SK-N-SH (cell line): ENCODE data around the gene ZBTB24. TPM values are rescaled to one million over a fixed set of nuclear protein-coding genes. Genes with fewer than 3 reads are reported as not detected.

ENCODE experiments used
- CTCF ChIA-PET: fragments of 300-600, 350-600 bp; formaldehyde crosslinking; extraction: SDS; loops from one replicate; lab custom pipeline; 2021; lab: Yijun Ruan, JAX
- POLR2A ChIA-PET: fragments of 350-600 bp; sonication (Branson Sonifier 250); formaldehyde crosslinking; extraction: SDS; loops from one replicate; lab custom pipeline; 2020; ENCODE audit warnings: antibody characterized with exemption, inconsistent platforms; lab: Yijun Ruan, JAX
- DNase-seq: peaks from one replicate; pipeline ENCODE4 v3.0.0; 2012
- H2AFZ ChIP-seq: fragments of 200-600 bp; sonication (generic); 2 replicates; pipeline ENCODE4 v1.8.1; 2016; ENCODE audit warnings: antibody characterized with exemption, mild to moderate bottlenecking, low read depth
- H3F3A ChIP-seq: fragments of 200-600 bp; sonication (generic); replicated peaks from 2 replicates; pipeline ENCODE3; 2016; ENCODE audit warnings: antibody characterized with exemption, mild to moderate bottlenecking; ENCODE audit not compliant: insufficient read depth
- H3K27ac ChIP-seq, 2 experiments: fragments of 200-500 bp in 1 of 2; fragments of 200-600 bp in 1 of 2; sonication (Bioruptor generic) in 1 of 2; sonication (generic), shearing (Covaris generic) in 1 of 2; 2 replicates each; pipeline versions ENCODE4 v1.5.1 to v1.6.1; 2014 to 2016; ENCODE audit warnings: low read depth in 2 of 2, inconsistent platforms in 1 of 2, low read length in 1 of 2, mild to moderate bottlenecking in 1 of 2, mixed read lengths in 1 of 2
- H3K27me3 ChIP-seq: fragments of 200-600 bp; sonication (generic), shearing (Covaris generic); 2 replicates; pipeline ENCODE4 v1.6.1; 2016; ENCODE audit warnings: mixed run types; ENCODE audit not compliant: insufficient read depth
- H3K36me3 ChIP-seq, 2 experiments: fragments of 200-500 bp in 1 of 2; fragments of 200-600 bp in 1 of 2; sonication (Bioruptor generic) in 1 of 2; sonication (generic) in 1 of 2; replicated peaks in 1 of 2; 2 replicates each; pipeline versions ENCODE3 to v1.5.1; 2014 to 2016; ENCODE audit warnings: low read length in 1 of 2, mild to moderate bottlenecking in 1 of 2; ENCODE audit not compliant: insufficient read depth in 2 of 2, control insufficient read depth in 1 of 2
- H3K4me1 ChIP-seq, 2 experiments: fragments of 200-500 bp in 1 of 2; fragments of 200-600 bp in 1 of 2; sonication (Bioruptor generic) in 1 of 2; sonication (generic), shearing (Covaris generic) in 1 of 2; 2 replicates each; pipeline versions ENCODE4 v1.5.1 to v1.6.1; 2014 to 2016; ENCODE audit warnings: low read depth in 1 of 2, low read length in 1 of 2, mixed run types in 1 of 2; ENCODE audit not compliant: insufficient read depth in 2 of 2, control insufficient read depth in 1 of 2
- H3K4me2 ChIP-seq: fragments of 200-600 bp; sonication (generic), shearing (Covaris generic); 2 replicates; pipeline ENCODE4 v1.6.1; 2017; ENCODE audit warnings: mixed run types
- H3K4me3 ChIP-seq, 2 experiments: fragments of 200-500 bp in 1 of 2; fragments of 200-600 bp in 1 of 2; sonication (Bioruptor generic) in 1 of 2; sonication (generic), shearing (Covaris generic) in 1 of 2; 2 replicates each; pipeline versions ENCODE4 v1.5.1 to v1.8.1; 2014 to 2016; ENCODE audit warnings: low read depth in 2 of 2, inconsistent platforms in 1 of 2, low read length in 1 of 2, mild to moderate bottlenecking in 1 of 2, mixed read lengths in 1 of 2, moderate library complexity in 1 of 2
- H3K79me2 ChIP-seq: fragments of 200-600 bp; sonication (generic); 2 replicates; pipeline ENCODE4 v1.8.1; 2017; ENCODE audit warnings: mild to moderate bottlenecking; ENCODE audit not compliant: insufficient read depth
- H3K9ac ChIP-seq: fragments of 200-600 bp; sonication (generic); 2 replicates; pipeline ENCODE4 v1.6.1; 2017; ENCODE audit warnings: mixed run types
- H3K9me2 ChIP-seq: fragments of 200-600 bp; sonication (generic); 2 replicates; pipeline ENCODE4 v1.6.1; 2017; ENCODE audit warnings: mixed run types
- H3K9me3 ChIP-seq: fragments of 200-600 bp; sonication (generic); 2 replicates; pipeline ENCODE4 v1.6.1; 2017; ENCODE audit warnings: mixed run types, mild to moderate bottlenecking, moderate library complexity
- H4K20me1 ChIP-seq: fragments of 200-600 bp; sonication (generic); 2 replicates; pipeline ENCODE4 v1.6.1; 2017; ENCODE audit warnings: mild to moderate bottlenecking, mixed run types; ENCODE audit not compliant: insufficient read depth
- CTCF ChIP-seq: fragments of 200-600 bp; sonication (generic); IDR thresholded peaks from 2 replicates; pipeline ENCODE4 v1.6.1; 2017; ENCODE audit warnings: antibody characterized with exemption, mild to moderate bottlenecking, moderate library complexity
- EP300 ChIP-seq, 2 experiments: IDR thresholded peaks; 2 replicates each; pipeline versions ENCODE4 v1.4.0 to v1.6.1; 2012; ENCODE audit warnings: borderline replicate concordance in 1 of 2, low read depth in 1 of 2, low read length in 1 of 2
- JUND ChIP-seq: IDR thresholded peaks from 2 replicates; pipeline ENCODE4 v1.4.0; 2012
- POLR2AphosphoS5 ChIP-seq: IDR thresholded peaks from 2 replicates; pipeline ENCODE4 v1.6.1; 2012; ENCODE audit warnings: low read depth, low read length
- REST ChIP-seq: IDR thresholded peaks from 2 replicates; pipeline ENCODE4 v1.6.1; 2012; ENCODE audit warnings: mild to moderate bottlenecking, low read depth, low read length, moderate library complexity
- RXRA ChIP-seq: IDR thresholded peaks from 2 replicates; pipeline ENCODE4 v1.4.0; 2012; ENCODE audit warnings: low read depth, mild to moderate bottlenecking, borderline replicate concordance
- SMC3 ChIP-seq: IDR thresholded peaks from 2 replicates; pipeline ENCODE4 v1.6.1; 2012; ENCODE audit warnings: low read depth, low read length, improper control_type of control experiment
- TCF12 ChIP-seq: IDR thresholded peaks from 2 replicates; pipeline ENCODE4 v1.4.0; 2012
- TEAD4 ChIP-seq: IDR thresholded peaks from 2 replicates; pipeline ENCODE4 v1.4.0; 2012; ENCODE audit warnings: mild to moderate bottlenecking, borderline replicate concordance; ENCODE audit not compliant: insufficient read depth
- USF1 ChIP-seq: IDR thresholded peaks from 2 replicates; pipeline ENCODE4 v1.4.0; 2012; ENCODE audit warnings: low read depth, borderline replicate concordance
- ZBTB33 ChIP-seq: IDR thresholded peaks from 2 replicates; pipeline ENCODE4 v1.4.0; 2012; ENCODE audit warnings: low read depth, borderline replicate concordance
- WGBS: methylation state at CpG from one replicate; pipeline ENCODE4 v1.1.6; 2017; ENCODE audit warnings: low lambda C conversion rate; 5-methylcytosine and 5-hydroxymethylcytosine counted together
- polyA plus RNA-seq, 3 experiments: library from polyadenylated mRNA; depleted of rRNA; stranded (reverse); fragments of >200 nt; gene quantifications; 2 replicates each; pipeline ENCODE4 v1.2.3, GENCODE V29; 2012

Gene ZBTB24
- polyA plus RNA-seq, 1 of the 3 experiments (the other 2 are of a cell fraction): 1.7 TPM

GRCh38 chr6:109508166-109508860 lies 25.3 kb upstream of the ZBTB24 start:
- ChIA-PET CTCF (interaction anchor here (0.7 to 2.2 kb wide), 4 partner anchors 20 to 545 kb away, joined by 3 to 9 read pairs (median 4); no protein-coding TSS in a partner anchor), POLR2A (no interaction called here)
- DNase-seq: no peak
- no peaks in the 10 kb centered on the region for H3K9me2 ChIP-seq
- H3K4me2 ChIP-seq: no peak overlapping the region
- H2AFZ ChIP-seq: no peak overlapping the region
- H3K79me2 ChIP-seq: no peaks in the 10 kb centered on the region
- H3K27ac ChIP-seq: no peak overlapping the region
- no peaks in the 10 kb centered on the region; a peak in 1 of 4 replicates for H3K4me1 ChIP-seq
- no peaks in the 10 kb centered on the region for H3K36me3 ChIP-seq
- no peaks in the 10 kb centered on the region for H3K9me3 ChIP-seq
- H4K20me1 ChIP-seq: no peaks in the 10 kb centered on the region
- 40% methylated on average over 4 of the region's 4 CpGs for WGBS
- no peak for TF ChIP-seq TCF12
- no peak for TF ChIP-seq USF1
- TF ChIP-seq JUND: no peak
- no peak for TF ChIP-seq CTCF
- no peak for TF ChIP-seq SMC3
- TF ChIP-seq POLR2AphosphoS5: no peak
- no peaks in the 10 kb centered on the region for H3K27me3 ChIP-seq
- H3K4me3 ChIP-seq: no peak overlapping the region
- no peak overlapping the region for H3K9ac ChIP-seq
- no peaks in the 10 kb centered on the region for H3F3A ChIP-seq

GRCh38 chr6:109507490-109508072 lies 24.6 kb upstream of the ZBTB24 start:
- no peak overlapping the region for H3K4me2 ChIP-seq
- no peak overlapping the region for H3K9ac ChIP-seq
- no peaks in the 10 kb centered on the region; a peak in 1 of 4 replicates for H3K4me1 ChIP-seq
- no peaks in the 10 kb centered on the region for H3K36me3 ChIP-seq
- 56% methylated on average over 4 of the region's 4 CpGs for WGBS
- no peak for DNase-seq
- no peaks in the 10 kb centered on the region for H3K9me2 ChIP-seq
- H3K9me3 ChIP-seq: no peaks in the 10 kb centered on the region
- H3K79me2 ChIP-seq: no peaks in the 10 kb centered on the region
- ChIA-PET CTCF (interaction anchor here (0.7 to 2.2 kb wide), 4 partner anchors 20 to 546 kb away, joined by 3 to 9 read pairs (median 4); no protein-coding TSS in a partner anchor), POLR2A (no interaction called here)
- H3K27ac ChIP-seq: no peak overlapping the region
- H3K4me3 ChIP-seq: no peak overlapping the region
- H4K20me1 ChIP-seq: no peaks in the 10 kb centered on the region
- no peak overlapping the region for H2AFZ ChIP-seq
- H3F3A ChIP-seq: no peaks in the 10 kb centered on the region
- H3K27me3 ChIP-seq: no peaks in the 10 kb centered on the region
- TF ChIP-seq CTCF: no peak
- no peak for TF ChIP-seq TEAD4
- TF ChIP-seq USF1: no peak
- no peak for TF ChIP-seq EP300 (IDR thresholded peaks at IDR 0.05; ENCODE audit: borderline replicate concordance in 1 of 2, low read depth in 1 of 2, low read length in 1 of 2)
- TF ChIP-seq REST: no peak
- no peak for TF ChIP-seq RXRA
- TF ChIP-seq ZBTB33: no peak
- TF ChIP-seq JUND: no peak
